Globus pallidus (tissue), 1 donor: ENCODE results near the gene RPH3AL.

ENCODE experiments used
- DNase-seq: peaks from one replicate; pipeline ENCODE4 v3.0.0-alpha.2; 2015; ENCODE audit warnings: low spot score

Gene RPH3AL, protein sequence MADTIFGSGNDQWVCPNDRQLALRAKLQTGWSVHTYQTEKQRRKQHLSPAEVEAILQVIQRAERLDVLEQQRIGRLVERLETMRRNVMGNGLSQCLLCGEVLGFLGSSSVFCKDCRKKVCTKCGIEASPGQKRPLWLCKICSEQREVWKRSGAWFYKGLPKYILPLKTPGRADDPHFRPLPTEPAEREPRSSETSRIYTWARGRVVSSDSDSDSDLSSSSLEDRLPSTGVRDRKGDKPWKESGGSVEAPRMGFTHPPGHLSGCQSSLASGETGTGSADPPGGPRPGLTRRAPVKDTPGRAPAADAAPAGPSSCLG

DNA sequence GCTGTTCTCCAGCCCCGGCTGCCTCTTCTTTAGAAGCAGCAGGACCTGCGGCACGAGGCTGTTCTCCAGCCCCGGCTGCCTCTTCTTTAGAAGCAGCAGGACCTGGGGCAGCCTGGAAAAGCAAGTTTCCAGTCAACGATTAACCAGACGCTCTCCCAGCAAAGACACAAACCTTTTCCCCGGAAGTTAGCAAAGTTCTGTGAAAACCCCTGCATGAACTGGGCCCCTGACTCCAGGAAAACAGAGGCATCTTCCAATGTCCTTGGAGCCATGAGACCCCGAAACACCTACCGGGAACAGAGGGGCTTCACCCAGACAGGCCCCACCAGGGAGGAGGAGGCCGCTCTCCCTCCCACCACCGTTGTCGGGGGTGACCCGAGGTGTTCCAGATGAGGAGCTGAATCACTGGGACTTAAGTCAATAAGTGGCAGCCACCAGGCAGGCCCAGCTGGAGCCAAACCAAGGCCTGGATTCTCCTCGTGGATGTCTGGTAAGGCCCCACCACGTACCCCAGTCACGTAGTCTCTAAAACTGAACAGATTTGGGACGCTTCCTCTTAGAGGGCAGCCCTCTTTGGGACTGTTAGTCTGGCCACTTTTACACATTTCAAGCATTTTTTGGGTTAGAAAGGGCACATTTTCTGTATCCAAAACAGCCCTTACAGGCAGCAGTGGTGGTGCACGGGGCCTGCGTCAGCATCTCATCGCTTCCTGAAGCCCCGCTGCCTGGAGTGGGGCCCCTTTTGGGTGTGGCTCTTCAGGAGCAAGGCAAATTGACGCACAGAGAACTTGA lies at the start of gene RPH3AL:
TSS of gene RPH3AL (minus strand) at position 387 of the 792 bp plus-strand sequence. CDS start 25,264 bp downstream, outside the sequence.
- no peak for DNase-seq

DNA sequence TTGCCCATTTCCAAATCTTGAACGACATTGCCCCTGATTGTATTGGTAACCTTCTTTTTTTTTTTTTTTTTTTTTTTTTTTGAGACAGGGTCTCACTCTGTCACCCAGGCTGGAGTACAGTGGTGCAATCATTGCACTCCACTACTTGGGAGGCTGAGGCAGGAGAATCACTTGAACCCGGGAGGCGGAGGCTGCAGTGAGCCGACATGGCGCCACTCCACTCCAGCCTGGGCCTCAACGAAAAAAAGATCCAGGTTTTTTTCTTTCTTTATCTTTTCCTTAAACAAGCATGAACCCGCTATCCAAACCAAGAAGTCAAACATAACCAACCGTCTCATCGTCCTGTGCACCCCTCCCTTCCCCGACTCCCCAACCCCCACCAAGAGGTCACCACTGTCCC lies 47.6 kb upstream of the RPH3AL start:
- no peak for DNase-seq

DNA sequence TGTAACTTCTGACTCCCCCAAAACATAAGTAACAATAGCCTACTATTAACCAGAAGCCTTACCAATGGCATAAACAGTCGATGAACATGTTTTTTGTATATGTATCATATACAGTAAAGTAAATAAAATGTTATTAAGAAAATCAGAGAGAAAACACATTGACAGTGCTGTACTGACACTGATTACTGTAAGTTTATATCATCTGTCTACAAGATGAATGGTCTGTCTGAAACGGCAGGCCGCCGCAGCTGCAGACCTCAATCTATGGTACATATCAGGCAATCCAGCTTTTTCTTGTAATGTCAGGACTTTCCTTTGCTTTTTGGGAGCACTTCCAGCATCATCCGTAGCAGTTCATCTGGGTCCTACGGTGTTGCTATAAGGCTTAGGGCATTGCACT lies 44.2 kb upstream of the RPH3AL start:
- no peak for DNase-seq

DNA sequence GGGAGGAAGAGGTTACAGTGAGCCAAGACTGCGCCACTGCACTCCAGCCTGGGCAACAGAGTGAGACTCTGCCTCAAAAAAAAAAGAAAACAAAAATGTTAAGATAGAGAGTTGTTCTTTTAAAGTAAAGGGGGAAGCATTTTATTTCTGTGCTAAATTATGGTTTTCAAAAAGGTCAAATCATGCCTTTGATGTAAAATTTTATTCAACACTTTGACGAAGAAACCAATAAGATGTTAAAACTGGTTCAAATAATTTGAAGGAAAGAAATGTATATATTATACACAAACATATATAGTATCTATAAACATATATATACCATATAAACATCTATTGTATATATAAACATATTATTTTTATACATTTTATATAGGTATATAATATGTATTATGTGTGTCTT lies 43.4 kb upstream of the RPH3AL start:
- DNase-seq = no peak

DNA sequence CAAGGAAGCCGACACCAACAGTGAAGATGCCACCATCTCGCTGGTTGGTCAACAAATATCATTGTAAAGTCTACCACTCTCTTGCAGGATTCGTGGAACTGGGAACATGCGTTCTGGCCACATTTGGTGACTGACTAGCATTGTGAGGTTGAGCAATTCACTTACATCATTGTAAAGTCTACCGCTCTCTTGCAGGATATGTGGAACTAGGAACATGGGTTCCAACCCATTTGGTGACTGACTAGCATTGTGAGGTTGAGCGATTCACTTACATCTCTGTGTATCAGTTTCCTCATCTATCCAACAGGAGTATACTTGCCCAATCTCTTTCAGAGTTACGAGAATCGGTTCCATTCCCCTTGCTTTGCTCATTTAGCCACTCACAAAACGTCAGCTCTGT lies 42.6 kb upstream of the RPH3AL start:
- DNase-seq = no peak

DNA sequence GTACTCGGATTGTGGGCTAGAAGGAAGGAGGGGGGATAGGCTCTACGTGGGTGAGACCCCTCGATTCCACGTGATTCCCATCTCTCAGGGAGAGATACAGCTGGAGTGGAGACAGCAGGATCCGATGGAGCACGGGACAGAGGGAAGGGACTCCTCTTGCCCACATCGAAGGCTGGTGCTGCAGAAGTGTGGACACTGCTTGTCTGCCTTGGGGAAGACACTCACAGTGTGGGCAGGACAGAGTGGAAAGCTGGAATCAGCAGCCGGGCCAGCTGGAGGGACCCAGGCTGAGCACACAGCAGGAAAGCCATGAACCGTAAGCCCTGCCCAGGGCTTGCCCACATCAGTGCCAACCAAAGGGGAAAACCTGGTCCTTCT lies 42.1 kb upstream of the RPH3AL start:
- no peak for DNase-seq

DNA sequence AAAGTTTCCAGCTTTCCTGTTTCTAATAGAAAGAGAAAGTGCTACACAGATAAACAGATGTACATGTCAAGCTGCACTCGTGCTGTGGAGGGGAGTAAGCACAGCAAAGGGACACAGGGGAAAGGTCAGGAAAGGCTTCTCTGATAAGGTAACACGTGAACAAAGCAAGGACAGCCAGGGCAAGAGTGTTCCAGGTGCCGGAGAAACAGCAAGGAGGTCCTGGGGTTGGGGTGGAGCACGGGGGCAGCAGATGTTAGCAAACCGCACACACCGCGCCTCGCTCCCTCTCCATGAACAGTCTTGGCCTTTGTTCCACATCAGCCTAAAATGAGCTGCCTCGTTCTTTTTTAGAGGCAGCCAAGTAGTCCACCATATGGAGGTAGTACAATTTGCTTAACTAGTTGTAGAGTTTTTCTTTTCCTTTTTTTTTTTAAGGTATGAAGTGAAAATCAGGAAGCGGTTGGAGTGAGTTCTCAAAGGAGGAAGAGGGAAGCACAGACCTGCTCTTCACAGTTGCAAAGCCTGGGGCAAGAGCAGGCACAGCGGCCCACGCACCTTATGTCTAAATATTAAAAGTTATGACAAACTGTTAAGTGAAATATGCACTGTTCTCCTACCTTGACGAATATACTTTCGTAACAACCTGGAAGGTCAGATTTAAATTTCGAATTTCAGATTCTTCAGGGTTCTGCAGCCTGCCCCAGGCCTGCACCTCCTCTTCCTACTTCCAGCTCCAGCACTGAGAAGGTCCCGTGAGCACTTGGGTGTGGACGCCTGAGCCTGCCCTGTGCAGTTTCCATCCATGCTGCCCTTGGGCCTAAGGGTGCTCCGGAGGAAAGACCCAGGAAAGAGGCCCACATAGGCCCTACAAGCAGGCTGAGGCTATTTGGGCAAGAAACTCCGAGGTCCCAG lies 41.5 kb upstream of the RPH3AL start:
- no peak for DNase-seq

DNA sequence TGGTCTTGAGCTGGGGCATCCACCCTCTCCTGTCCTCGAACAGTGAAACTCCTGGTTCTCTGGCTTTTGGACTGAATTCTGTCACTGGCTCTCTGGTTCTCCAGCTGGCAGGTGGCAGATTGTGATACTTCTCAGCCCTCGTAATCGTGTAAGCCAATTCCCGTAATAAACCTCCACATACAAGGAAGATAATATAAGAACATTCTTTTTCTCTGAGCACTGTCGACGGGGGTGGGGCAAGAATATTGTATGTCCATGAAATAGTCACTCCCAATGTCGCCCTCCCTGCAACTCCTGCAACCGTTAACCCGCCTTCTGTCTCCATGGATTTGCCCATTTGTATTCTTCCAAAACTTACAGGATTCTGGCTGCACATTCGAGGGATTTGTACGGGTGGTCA lies 39.2 kb upstream of the RPH3AL start:
- DNase-seq = no peak

DNA sequence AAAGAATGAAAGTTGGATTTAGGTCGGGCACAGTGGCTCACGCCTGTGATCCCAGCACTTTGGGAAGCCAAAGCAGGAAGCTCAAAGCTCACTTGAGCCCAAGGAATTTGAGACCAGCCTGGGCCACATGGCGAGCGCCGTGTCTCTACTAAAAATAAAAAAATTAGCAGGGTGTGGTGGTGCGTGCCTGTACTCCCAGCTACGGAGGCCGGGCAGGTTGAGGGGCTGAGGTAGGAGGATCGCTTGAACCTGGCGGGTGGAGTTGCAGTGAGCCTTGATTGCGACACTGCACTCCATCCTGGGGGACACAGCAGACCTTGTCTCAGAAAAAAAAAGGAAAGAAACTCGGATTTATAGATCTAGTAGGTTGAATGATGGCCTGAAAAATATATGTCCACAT lies 37.4 kb upstream of the RPH3AL start:
- DNase-seq = no peak

DNA sequence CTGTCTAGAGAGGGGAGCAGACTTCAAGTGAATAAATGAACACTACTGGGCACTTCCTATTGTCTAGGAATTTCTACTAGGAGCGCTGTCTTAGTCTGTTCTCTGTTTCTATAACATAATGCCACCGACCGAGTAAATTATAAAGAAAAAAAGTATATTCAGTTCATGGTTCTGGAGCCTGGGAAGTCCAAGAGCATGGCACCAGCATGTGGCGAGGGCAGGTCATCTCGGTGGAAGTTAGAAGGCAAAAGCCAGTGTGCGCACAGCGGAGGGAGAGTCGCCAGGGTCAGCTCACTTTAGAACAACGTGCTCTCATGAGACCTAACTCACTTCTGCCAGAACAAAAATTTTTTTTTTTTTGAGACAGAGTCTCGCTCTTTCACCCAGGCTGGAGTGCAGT lies 35.5 kb upstream of the RPH3AL start:
- DNase-seq = no peak

DNA sequence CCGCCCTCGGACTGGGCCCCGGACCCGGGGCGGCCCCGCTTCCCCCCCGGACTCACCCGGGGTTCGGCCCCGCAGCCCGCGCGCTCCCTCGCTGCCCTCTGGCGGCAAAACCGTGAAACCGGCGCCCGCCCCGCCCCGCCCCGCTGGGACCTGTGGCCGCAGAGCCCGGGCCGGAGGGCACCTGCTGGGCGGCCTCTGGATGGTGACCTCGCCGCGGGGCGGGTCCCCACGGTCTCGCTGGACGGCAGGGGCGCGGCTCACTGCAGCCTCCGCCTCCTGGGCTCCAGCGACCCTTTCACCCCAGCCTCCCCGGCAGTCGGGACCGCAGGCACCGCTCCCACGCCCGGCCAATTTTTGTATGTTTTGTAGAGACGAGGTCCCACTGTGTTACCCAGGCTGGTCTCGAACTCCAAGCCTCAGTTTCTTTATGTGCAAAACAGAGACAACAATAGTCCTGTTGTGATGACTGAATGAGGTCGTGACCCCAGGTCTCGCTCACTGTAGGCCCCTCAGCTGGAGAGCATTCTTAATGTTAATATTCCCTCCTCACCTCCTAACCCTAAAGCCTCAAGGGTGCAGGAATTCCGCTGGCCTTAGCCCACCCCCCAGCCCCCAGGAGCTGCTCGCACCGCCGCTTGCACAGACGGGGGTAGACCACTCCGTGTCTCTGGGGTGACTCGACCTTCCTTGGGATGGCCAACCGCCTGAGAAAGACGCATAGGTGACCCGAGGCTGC lies 33.7 kb upstream of the RPH3AL start:
- no peak for DNase-seq

DNA sequence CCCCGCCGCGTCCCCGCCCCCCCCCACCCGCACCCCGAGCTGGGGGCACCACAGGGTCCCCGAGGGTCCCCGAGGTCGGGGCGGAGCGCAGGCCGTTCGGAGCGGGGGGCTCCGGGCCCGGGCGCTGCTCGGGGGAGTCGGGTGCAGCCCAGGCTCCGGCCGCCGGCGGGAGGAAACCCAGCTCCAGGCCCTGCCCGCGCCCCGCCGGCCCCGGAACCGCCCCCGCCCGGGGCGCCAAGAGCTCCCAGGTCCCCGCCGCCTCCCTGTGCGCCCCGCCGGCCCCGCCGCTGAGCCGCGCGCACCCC lies 33.2 kb upstream of the RPH3AL start:
- DNase-seq = no peak

DNA sequence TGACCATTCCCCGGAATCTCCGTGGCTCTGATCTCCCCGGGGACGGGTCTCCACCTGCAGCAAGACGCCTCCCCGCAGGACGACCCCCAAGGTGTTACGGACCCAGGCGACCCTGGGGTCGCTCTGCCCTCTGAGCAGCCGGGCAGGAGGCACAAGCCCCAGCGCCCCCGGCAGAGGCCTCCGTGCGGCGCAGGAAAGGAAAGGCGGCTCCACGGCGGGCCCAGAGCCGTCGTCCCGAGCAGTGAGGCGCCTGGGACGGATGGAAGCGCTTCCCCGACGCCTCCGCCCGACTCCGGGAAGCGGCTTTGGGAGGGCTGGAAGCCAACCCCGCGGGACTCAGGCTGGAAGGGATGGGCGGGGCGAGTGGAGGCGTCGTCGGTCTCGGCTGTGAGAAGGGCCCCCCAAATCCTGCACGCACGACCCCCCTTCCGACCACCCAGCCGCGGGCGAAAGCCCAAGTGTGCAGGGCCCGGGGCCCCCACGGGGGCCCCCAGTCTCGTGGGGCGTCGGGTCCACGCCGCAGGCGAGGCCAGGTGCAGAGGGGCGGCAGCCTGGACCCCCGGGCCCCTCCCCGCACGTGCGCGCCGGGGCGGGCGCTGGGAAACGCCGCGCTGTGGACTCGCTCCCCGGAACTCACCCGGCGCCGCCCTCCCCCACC lies 32.7 kb upstream of the RPH3AL start:
- no peak for DNase-seq

DNA sequence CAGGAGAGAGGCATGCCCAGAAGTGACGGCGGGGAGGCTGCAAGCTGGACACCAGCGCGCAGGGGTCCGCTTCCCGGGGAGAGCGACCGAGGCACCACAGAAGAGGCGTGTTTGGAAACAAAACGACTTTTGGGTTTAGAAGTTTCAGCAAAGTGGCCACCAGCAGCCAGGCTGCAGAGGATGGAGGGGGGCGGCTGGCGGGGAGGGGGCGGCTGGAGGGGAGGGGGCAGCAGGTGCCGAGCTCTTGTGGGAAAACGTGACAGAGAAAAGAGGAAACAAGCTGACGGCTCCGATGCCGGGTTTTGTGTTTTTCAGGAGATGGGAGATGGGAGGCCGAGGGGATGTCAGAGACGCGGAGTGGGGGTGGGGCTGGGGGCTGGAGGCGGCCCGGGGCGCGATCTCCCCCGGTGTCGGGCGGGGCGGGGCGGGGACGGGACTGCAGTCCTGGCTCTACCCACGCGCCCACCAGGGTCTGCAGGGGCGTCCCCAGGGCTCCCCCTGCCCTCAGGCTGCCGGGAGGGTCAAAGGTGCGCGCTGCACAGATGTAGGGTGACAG lies 32.1 kb upstream of the RPH3AL start:
- no peak for DNase-seq

DNA sequence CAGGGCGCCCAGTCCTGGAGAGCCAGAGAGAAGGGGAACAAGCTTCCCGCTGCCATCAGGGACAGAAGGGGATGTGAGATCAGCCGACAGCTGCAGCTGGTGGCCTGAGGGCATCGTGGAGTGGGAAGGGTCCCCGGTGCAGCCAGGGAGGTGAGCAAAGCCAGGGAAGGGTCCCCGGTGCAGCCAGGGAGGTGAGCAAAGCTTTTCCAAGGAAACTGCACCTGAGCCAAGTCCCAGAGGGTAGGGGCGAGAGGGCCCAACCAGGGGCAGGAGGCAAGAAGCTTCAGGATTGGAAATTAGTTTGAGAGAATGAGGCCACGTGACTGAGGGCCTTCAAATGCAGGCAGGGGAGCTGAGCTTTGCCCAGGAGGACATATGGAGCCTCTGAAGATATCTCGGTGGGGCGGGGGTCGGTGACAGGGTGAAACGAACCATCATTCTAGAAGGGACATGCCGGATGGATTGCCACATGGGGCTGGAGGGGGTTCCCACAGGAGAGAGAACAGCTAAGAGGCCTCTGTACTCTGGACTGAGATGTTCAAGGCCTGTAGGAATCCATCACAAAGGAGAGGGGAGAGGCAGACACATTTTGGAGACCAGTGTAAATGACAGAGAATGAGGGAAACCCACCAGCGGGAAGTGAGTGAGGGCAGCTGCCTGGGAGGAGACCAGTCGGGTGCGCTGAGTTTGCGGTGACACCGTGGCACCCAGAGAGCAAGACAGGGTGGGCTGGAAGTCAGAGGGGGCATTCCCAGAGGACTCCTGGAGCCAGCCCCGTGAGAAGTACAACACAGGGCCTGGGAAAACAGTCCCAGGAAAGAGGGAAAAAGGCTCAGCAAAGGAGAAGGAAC lies 31.4 kb upstream of the RPH3AL start:
- DNase-seq = no peak

DNA sequence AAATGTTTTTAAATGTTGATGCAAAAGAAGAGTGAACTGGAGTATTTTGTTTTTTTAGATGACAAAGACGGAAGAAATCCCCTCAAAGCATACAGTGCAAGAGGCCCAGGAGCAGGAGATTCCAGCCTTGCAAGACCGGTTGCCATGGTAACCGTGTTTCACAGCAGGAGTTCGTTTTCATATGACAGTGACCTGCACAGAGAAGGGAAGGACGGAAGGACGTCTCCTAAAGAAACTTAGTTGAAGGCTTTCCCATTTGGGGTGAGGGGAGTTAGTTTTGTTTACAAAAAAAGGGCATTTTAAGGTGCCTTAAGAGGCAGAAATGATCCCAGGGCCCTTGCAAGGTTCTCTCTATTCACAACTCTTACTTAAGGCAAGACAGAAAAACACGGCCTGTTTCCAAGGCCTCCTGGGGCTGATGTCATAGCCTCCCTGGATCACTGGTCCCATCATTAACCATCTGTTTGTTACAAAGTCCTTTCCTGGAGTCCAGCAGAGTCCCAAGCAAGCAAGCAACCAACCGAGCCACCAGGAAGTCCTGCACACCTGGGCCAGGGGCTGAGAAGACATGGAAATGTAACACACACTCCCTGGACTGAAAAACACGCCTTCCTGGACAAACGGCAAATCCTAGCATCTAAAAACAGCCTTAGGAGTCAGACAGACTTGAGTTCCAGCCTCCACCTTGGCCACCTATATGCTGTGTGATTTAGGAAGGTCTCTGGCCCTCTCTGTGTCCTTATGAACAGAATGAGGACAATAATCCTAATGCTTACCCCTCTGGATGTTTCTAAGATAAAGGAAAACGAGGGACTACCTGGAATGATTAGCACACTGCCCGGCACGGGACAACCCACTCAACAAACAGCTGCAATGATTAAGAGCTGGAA lies 30.3 kb upstream of the RPH3AL start:
- no peak for DNase-seq

DNA sequence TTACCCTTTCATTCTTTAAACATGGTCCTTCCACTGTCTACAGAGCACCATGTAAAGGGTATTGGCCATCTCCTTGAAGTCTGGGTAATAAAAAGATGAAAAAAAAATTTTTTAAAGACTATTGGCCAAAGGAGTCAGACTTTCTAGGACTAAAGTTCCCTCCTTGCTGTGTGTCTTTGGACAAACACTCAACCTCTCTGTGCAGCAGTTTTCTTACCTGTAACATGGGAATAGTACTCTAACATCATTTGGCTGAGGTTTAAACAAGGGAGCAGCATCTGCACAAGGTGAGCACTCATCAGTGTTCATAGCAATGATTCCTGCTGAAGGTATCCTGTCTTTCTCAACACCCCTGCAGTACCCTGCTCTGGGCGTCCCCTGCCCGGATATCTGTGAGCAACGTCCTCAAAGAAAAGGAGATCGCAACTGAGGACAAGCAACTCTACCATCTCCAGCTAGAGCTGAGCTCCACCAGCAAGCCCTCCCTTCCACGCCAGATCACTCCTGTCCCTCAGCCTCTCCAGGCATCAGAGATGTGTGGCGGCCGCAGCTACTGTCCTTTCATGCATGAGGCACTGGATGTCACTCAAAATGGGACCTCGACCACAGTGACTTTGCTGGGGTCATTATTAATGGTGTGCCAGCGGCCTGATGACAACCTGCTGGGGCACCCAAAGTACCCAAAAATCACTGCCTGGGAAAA lies 29.5 kb upstream of the RPH3AL start:
- DNase-seq = no peak

DNA sequence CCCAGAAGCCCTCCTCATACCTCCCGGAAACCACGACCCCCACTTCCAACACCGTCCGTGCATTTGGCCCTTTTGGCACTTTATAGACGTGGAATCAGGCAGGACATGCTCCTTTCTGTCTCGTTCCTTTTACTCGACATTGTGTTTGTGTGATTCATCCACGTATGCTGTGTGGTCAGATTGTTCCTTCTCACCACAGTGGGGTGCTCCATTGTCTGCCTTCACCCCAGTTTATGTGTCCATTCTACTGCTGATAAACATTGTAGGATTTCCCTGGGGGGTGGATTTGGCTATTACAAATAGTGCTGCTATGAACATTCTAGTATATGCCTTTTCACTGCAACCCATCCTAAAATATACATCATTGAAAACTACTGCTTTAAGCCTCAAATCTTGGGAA lies 28.9 kb upstream of the RPH3AL start:
- no peak for DNase-seq
